ENCODE measurements around the gene CETN3.

The CETN3 gene

DNA sequence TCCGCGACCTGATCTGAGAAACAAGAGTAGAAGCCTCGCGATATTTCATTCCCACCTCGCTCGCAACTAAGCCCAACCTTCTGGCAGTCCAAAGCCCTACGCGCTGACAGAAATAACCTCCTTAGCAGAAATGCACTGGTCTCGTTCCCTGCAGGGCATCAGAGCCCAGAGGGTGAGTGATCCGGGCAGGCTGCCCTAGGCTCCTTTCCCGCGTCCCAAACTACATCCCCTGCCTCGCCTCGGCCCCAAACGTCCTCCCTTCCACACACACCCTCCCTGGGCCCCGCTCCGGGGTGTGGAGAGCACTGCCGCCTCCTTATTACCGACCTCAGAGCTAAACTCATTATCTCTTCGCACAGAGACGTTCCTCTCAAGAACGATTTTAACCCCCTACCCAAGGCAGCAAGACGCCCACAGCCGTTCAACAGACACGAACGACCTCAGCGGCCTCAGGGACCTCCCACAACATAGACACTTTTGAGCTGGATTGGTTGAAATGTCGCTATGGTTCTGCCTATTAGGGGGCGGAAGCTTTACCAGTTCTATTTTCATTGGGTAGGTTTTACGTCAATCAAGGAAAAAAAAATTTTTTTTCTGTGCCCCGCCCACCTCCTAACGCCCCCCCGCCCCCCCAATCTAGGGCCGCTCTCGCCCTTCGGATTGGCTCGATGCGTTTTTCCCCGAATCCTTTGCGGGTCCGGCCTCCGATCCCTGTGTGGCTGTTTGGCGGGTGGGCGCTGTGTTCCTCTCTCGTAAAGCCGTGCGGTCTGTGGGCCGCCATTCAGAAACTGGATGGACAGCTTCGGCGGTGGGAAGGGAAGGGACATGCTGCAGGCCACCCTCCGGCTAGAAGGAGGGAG, at the start of gene CETN3:
CETN3 (minus strand) TSS at position 439 of the 860 bp plus-strand sequence; CDS start at position 344, 95 bp downstream.
- TF ChIP-seq, protein P1, sequence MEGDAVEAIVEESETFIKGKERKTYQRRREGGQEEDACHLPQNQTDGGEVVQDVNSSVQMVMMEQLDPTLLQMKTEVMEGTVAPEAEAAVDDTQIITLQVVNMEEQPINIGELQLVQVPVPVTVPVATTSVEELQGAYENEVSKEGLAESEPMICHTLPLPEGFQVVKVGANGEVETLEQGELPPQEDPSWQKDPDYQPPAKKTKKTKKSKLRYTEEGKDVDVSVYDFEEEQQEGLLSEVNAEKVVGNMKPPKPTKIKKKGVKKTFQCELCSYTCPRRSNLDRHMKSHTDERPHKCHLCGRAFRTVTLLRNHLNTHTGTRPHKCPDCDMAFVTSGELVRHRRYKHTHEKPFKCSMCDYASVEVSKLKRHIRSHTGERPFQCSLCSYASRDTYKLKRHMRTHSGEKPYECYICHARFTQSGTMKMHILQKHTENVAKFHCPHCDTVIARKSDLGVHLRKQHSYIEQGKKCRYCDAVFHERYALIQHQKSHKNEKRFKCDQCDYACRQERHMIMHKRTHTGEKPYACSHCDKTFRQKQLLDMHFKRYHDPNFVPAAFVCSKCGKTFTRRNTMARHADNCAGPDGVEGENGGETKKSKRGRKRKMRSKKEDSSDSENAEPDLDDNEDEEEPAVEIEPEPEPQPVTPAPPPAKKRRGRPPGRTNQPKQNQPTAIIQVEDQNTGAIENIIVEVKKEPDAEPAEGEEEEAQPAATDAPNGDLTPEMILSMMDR (IDR thresholded peaks at IDR 0.05; ENCODE audit: insufficient read depth, low read depth, low read length, missing control alignments) = no peak
- peak; percentile 97 for DNase-seq (ENCODE audit: low read depth)

DNA sequence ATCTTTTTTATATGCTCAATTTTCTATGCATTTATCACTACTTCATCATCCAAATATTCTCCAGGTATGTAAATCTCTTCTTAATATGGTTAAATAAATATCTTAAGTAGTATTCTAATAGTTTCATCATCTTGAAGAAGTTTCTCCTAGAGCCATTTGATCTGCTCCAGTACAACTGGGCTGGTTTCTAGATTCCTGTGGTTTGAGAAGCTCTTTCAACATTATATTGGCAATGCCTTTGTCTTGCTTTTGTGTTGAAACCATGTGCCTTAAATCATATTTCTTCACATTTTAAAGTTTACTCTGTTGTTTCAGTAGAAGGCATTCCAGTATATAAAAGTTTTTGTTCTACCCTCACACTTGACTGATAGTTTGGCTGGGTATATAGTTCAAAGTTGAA, 37.4 kb upstream of the CETN3 start:
- DNase-seq (ENCODE audit: low read depth) = no peak
- TF ChIP-seq, protein P1 (IDR thresholded peaks at IDR 0.05; ENCODE audit: insufficient read depth, low read depth, low read length, missing control alignments) = no peak
- H3K4me3 ChIP-seq (ENCODE audit: low read depth, low read length) = no peak overlapping the region

More for the DNA sequence above, at the start of gene CETN3:
- H3K4me3 ChIP-seq (ENCODE audit: low read depth, low read length) = peak within 1 kb of the TSS; percentile 95

DNA sequence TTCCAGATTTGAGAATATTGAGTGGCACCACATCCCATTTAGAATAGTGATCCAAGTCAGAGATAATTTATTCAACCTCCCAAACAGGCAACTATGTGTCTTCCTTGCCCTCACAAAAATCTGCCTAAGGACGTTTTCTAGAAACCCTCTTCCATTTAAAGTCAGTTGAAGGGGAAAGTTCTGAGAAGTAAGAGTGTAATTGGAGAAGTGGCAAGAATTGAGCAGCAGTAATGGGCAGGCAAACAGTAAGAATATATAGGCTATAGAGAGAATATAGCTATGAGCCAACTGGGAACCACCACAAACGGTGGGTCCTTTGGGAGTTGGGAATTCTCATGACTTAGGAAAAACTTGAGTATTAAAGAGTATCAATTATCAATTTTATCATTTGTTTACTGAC, 31.1 kb upstream of the CETN3 start:
- TF ChIP-seq, protein P1 (IDR thresholded peaks at IDR 0.05; ENCODE audit: insufficient read depth, low read depth, low read length, missing control alignments) = no peak
- H3K4me3 ChIP-seq (ENCODE audit: low read depth, low read length) = no peak overlapping the region
- DNase-seq (ENCODE audit: low read depth) = no peak

DNA sequence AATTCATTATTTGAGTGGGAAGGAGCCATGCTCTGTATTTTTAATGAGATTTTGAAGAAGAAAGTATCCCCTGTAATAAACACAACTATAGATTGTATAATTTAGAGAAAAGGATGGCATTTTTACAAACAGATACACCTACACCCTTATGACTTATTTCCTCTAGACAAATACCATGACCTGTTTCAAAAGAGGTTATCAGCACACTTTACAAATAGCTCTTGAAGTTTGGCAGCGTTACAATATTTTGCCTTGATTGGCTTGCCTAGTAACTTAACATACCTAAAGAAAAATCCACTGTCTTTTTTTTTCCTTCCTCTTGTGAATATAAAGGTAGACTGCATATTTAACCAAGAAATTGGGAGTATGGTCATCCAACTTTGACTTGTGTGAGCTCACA, 28.5 kb upstream of the CETN3 start:
- no peak for DNase-seq (ENCODE audit: low read depth)
- H3K4me3 ChIP-seq (ENCODE audit: low read depth, low read length) = no peak overlapping the region
- TF ChIP-seq, protein P1 (IDR thresholded peaks at IDR 0.05; ENCODE audit: insufficient read depth, low read depth, low read length, missing control alignments) = no peak

DNA sequence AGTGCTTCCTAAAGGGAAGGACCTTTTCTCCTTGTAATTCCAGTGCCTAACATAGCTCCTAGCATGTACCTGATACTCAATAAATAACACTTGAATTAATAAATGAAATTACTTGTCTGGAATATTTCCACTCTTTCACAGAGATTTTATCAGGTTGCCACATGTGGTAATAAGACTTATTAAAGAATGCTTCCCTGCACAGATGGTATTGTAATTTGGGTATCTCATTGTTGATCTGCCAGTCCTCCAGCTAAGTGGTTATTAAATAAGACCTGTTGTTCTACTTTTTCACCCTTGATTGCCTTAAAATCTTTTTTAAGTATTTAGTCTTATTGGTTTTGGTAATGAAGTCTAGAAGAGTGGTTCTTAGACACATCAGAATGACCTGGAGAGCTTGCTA, 28.1 kb upstream of the CETN3 start:
- TF ChIP-seq, protein P1 (IDR thresholded peaks at IDR 0.05; ENCODE audit: insufficient read depth, low read depth, low read length, missing control alignments) = no peak
- H3K4me3 ChIP-seq (ENCODE audit: low read depth, low read length) = no peak overlapping the region
- DNase-seq (ENCODE audit: low read depth) = no peak

DNA sequence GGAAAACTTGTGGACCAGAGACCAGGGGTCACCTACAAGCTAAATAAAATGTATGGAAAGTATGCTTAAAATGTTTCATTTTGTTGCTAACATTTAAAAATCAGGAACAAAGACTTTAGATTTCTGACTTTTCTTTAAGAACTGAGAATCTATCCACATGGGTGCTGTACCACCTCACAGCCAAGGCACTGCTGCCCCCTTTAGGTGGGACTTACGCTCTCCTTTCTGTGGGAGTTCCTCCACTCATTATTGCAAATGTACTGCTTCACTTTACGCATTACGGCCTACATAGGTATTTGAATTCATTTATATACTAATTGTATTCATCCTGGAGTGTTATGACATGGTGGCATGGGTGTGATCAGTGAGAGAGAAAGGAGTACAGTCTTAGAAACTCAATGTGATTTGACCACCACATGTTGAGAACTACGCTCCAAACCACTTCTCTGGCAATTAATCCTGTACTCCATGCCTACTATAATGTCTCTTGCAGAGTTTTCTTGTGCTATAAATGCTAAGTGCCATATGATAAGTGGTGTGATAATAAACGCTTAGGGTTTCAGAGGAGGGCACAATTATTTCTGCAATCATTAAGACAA, 24.7 kb upstream of the CETN3 start:
- peak; percentile 67 for DNase-seq (ENCODE audit: low read depth)
- H3K4me3 ChIP-seq (ENCODE audit: low read depth, low read length) = no peak overlapping the region
- TF ChIP-seq, protein P1 (IDR thresholded peaks at IDR 0.05; ENCODE audit: insufficient read depth, low read depth, low read length, missing control alignments) = peak; percentile 66

Data from GM12865 (cell line).